GM18867 (cell line): Measurements from ENCODE around the gene CMSS1.
A peak's percentile ranks its signal among the peaks of the same experiment; 100 is the strongest.

Source experiments
- ATAC-seq: cut with Tn5 transposase; IDR thresholded peaks from one replicate; pipeline ENCODE4 v1.9.1; 2021; ENCODE audit warnings: mild to moderate bottlenecking, moderate library complexity; ENCODE audit not compliant: unreplicated experiment

CMSS1 gene

DNA sequence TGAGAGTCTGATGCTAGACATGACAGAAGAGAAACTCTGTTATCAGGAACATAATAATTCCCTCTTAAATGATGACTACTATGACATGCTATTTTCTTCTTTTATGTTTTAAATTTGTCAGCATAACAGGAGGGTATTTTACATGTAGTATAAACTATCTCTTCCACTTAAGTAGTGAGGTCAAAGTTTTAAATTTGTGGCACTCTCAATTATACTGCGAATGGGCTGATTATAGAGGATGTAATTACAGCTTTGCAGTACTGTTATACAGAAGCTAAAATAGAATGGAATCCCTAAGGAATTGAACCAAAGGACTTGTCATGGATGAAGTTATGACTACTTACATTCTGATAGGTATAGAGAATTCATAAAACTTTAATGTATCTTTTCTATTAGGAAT lies 34.3 kb downstream of the CMSS1 start:
- ATAC-seq, result no peak

DNA sequence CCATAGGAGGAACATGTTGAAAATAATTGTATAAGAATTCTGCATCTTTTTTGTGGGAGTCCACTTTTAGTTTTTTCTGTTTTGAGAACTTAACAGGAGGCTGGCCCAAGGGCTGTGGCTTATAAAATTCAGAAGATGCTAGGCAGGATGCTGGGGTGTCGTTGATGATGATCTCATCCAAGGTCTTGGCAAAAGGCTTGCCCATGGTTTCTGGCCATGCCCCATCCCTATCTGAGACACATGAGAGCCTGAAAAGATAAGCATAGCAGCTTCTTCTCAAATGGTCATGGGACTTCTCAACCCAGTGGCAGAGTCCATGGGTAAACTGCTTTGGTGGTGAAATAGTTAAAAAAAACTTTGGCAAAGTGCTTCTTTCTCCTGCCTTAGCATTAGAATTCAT lies 35.2 kb downstream of the CMSS1 start:
- no peak for ATAC-seq

DNA sequence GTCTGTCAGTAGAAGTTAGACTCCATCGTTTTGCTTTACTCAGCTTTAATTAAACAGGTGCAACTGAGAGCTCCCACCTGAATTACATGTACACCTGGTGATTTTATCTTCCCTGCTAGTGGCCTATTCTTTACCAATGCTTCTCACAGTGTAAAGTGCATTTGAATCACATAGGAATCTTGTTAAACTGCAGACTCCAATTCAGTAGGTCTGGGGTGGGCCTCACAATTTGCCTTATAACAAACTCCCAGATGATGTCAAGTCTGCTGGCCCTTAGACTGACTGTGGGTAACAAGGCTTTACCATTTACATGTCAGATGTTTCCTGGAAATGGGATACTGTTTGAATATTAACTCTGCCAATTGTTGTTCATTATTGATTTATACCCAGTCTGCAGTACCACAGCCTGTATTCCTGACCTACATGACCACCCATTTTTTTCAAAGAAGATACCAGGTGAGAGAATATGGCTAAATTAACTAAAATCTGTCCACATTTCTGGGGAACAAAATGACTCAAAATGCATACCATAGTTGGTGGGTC lies 37.2 kb downstream of the CMSS1 start:
- ATAC-seq, result no peak

DNA sequence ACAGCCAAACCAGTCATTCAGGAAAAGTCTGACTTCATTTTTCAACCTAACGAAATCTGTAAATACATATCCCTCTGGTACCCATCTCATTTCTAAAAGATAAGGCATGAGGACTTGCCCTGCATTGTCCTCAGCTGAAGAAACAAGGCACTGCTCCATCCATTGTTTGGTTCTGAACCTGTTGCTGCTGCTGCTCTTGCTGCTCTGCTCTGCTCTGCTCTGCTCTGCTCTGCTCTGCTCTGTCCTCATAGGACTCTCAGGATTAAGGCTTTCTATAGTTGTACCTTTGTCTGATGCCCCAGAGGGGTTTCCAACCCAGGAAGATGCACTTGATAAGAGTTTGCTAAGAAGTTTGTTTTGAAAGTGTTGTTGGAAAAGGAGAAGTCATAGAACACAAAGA lies 38.2 kb downstream of the CMSS1 start:
- ATAC-seq, result no peak

DNA sequence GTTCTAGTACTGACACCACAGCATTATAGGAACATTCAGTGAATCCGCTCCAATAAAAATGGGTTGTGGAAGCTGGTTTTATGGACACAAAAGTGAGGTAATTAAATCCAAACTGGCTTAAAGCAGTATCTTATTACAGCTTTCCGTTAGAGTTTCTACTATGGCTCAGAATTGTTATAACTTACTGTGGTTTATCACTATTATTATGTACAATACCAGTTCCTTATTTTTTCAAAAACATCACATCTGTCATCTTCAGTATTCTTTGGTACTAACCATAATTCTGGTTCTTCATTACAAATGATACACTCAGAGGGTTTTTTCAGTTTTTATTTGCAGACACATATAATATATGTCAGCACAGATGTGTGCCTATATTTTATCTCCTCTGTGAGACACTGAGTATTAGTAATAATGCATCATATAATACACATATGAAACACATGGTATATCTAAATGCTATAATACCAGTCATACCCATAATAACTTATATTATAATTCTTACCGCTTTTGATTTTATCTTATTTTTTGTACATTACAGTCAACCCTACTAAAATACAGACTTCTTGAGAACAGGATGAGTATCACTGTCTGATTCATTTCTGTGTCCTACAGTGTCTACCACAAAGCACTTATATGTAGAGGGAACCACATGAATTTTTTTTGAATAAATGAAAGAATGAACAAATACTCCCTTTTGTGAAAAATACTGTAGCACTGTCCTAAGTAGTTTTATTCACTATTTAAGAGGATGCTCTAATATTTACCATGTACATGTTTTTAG lies 39.0 kb downstream of the CMSS1 start:
- no peak for ATAC-seq

DNA sequence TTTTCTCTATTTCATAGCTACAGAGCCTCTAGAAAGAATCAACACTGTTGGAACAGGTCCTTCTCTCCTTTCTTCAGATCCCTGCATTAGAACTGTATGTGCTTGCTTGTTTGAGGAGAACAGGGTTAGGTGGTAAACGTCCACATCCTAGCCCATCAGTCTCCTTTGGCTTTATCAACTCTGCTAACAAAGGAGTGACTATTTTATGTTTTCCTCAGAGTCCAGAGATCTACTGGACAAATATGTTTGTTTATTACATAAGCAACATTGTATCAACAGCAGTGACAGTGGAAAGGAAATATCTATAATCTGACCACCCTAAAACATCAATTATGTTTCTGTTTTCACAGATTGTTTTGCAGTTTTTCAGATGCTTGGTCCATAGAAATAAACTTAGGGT lies 39.6 kb downstream of the CMSS1 start:
- ATAC-seq, result no peak

DNA sequence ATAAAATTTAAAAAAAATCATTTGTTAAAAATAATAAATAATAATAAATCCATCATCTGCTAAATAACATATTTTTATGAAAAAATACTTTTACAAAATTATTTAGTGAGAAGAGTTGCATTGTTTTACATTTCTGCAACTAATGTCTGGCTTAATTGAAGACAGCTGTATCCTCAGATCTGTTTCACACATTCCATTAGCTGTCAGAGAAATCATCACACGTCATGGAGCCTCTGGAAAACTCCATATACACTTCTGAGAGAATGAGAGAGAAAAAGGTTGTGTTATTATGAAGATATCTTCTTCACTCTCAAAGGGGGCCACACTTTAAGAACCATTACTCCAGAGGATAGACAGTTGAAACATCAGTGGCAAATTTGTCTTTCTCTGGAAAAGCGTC lies 40.8 kb downstream of the CMSS1 start:
- no peak for ATAC-seq

DNA sequence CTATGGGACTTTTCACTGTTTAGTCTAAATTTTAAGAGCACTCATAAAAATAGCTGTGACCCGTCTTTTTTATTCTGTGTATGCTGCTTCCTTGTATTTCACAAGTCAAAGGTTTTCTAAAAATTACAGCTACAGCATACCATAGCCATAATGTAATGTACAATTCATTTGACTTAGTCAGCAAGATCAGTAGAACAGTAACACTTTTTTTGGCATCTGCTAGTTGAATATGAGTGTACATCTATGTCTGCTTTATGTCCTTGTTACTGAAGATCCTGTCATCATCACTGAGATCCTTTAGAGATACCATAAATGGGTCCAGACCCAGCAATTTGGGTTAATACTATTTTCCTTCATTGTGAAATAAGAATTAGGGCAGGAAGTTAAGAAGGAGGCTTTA lies 42.2 kb downstream of the CMSS1 start:
- no peak for ATAC-seq

DNA sequence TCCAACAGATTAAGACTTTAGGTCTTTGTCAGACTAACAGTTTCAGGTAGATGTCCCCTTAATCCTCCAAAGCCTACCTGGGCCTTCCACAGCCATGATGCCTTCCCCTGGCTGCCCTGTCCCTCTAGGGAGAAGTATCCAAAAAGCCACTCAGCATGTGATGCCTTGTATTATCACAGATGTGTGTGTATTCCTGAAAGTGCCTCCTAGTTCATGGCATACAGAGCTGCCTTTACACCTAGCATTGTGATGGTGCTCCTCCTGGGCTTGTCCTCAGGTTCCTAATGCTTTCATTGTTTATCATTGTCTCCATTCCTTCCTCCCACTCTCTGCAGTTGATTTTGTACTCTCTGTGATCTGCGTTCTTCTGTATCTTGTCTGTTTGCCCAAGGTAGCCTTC lies 43.6 kb downstream of the CMSS1 start:
- ATAC-seq, result no peak

DNA sequence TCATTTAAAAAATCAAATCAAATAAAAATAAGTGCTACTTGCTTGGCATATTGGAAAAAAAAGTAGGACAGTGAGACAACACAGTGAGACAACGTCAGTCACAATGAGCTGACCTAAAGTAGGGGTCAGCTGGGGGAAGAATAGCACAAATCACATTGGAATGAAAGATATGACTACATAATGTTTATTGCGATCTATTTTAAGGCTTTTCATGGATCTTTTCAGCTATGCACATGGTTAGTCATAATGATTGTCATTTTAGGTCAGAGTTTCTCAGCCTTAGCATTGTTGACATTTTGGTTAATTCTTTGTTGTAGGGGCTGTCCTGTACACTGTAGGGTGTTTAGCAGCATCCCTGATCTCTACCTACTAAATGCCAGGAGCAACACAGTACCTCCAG lies 44.5 kb downstream of the CMSS1 start:
- ATAC-seq, result no peak

DNA sequence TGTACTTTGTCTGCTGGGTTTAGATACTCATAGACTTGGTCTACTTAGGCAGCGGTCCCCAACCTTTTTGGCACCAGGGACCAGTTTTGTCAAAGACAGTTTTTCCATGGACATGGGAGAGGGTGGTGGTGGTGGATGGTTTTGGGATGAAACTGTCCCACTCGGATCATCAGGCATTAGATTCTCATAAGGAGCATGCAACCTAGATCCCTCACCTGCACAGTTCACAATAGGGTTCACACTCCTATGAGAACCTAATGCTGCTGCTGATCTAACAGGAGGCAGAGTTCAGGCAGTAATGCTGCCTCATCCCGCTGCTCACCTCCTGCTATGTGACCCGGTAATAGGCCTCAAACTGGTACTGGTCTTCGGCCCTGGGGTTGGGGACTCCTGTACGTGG lies 45.3 kb downstream of the CMSS1 start:
- ATAC-seq, result no peak

DNA sequence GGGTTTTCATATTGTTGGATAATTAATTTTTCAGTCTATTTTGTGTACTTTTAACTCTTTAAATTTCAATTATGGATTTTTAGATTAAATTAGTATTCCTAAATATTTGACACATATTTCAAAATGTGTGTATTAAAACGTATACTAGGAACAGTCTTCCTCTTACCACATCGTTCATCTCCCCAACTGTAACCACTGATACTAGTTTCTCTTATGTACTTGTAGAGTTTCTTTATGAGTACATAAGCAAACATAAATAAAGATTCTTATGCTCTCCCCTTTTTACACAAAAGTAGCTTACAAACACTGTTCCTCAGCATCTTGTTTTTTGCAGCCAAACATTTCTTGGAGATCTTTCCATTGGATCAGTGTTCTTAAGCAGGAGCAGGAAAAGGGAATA lies 45.9 kb downstream of the CMSS1 start:
- peak; percentile 57 for ATAC-seq

DNA sequence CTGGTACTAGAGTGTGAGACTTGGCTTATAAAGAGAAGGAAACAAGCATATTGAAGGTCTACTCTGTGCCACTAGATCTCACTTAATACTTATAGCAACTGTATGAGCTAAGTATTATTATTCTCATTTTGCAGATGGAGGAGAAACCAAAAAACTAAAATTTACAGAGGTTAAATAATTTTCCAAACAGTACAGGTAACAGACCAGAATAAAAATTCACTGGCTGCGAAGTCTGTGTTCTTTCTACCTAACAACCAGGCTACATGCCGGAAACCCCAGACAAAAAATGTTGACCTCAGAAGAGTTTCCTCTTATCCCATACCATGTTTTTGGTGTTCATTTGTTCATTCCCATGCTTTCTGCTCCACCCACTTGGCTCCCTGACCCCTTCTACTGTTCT lies 46.6 kb downstream of the CMSS1 start:
- no peak for ATAC-seq

DNA sequence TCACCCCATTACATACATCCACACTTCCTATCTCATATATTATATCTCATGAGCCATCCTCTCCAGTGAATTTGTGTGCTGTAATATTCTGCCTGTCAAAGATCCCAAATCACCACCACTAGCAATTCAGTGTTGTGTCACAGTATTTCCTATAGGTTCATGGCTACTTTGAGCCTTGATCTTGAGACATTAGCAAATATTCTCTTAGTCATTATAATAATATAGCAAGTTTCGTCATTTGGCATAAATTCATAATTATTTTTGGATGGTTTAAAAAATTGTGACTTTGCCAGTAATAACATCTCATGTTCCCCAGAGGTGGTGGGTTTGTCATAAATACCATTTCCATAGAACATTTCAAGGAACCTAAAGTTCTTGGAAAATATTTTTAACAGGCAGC lies 47.7 kb downstream of the CMSS1 start:
- ATAC-seq, result no peak

DNA sequence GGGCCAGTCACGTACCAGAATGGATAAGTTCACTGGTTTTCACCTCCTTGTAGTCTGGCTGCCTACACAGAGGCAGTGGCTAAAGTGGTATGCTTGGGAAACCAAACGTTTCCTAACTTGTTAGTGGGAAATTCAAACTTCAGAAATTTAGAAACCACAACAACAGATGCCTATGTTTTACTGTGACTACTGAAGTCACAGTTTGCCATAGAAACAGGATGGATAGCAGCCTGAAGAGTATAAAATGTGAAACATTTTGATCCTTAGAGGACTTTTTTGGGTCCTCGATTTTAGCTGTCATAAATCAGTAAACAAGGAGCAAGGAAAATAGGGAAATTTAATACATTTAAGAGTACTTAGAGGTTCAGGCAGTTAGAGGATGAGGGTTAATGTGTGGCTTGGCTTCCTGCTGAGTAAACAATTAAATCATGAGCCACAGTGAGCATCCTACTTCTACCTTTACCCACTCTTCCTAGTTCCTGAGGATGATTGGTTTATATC lies 48.6 kb downstream of the CMSS1 start:
- ATAC-seq, result no peak

DNA sequence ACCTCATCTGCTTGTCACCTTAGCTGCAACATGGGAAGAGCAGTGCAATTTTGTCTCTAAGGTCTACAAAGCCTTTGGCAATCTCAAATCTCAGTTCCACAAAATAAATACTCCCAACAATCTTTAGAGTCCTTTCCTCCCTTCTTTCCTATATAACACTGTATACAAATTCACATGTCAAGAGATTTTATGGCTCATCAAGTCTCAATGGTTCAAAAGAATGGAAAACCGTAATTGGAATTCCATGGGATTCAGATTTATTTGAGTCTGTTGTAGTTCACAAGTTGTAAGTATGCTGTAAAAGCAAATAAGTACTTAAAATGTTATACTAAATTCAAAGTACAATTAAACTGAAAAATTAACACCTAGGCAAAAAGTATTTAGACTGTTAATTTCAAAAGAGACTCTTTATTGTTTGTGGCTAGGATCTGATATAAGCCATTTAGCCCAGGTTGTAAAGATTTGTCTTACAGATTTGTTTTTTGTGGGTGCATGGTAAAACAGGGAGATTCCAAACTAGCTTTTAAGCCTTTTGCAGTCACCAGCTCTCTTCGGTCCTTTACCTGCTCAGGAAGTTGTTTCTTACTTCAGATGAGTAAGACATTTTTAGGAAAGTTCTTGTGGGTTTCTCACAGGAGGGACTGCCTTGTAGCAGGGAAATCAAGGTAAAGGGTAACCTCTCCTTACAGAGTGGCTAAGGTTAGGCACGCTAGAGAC lies 50.1 kb downstream of the CMSS1 start:
- no peak for ATAC-seq

DNA sequence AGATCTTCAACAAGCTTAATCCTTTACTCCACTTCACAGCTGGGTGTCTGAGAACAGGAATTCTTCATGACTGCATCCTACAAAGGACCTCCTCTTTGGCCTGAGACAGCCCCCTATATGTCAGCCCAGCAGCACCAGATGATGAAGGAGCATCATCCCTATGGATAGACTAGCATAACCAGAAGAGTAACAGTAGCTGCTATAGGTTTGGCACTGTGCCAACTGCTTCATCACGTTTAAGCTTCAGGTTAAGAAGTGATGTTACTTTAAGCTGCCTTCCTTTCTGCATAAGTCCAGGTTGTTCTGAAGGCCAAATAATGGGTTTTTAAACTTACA lies 50.6 kb downstream of the CMSS1 start:
- no peak for ATAC-seq

DNA sequence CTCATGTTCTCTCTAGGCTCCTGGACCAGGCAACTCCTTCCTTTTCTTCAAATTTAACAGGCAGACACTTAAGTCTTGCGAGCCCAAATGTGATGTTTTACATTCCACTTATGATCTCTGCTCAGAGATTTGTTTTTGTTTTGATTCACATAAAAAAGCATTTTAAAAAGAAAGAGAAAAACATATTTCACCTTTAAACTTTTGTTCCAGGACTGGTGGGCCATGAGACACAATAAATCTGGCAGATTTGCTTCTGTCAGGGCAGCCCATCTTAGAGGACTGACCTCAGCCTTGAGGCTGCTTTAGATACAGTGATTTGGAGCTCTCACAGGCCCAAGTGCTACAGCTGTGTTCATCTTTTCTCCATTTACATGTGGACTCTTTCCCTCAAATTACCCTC lies 52.0 kb downstream of the CMSS1 start:
- ATAC-seq, result no peak

DNA sequence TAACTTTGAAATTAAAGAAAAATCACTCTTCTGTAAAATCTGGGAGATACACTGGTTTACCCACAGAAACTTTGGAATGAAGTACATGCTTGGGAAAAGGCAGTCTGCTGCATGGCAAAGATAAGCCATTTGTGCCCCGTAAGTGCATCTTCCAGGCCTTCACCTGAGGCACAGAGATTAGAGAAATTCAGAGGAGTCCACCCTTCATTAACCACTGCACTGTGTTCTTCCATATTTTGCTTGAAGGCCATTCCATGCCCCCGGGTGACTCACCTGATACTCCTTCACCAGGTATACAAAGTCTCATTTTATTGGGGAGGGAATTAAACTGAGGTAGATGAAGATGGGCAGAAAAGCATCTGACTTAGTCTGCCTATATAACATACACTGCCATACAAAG lies 53.0 kb downstream of the CMSS1 start:
- ATAC-seq, result no peak

DNA sequence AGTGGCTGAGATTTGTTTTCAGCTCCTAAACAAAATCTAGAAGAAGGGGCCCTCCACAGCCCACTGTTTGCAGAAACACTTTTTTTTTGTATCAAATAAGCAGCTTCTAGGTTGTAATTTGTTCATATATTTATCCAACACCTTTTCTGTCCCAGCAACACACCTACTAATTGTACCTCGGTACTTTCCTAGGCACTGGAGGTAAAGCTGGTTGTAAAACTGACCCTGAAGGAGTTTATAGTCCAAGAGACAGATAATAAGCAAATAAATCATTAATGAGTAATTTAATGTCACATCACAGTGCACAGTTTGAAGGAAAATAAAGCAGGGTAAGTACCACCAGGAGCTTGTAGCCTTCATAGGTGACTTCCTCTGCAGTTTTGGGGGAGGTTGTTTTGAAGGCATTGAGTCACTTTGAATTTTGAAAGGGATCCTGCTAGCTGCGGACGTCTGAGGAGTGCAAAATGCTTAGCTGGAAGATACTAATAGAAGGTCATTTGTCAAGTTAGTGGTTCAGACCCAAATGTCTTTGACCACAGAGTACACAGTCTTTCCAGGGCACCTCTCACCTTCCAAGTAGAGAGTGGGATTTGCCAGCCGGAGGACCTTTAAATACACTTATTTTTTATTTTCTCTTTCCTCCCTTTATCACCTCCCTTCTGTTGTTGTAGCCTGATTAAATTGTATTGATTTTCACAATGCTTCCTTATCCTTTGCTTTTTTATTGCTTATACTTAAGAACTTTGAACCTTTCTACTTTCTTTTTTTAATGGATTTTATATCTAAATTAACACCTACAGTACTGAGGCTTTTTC lies 53.8 kb downstream of the CMSS1 start:
- ATAC-seq, result no peak

DNA sequence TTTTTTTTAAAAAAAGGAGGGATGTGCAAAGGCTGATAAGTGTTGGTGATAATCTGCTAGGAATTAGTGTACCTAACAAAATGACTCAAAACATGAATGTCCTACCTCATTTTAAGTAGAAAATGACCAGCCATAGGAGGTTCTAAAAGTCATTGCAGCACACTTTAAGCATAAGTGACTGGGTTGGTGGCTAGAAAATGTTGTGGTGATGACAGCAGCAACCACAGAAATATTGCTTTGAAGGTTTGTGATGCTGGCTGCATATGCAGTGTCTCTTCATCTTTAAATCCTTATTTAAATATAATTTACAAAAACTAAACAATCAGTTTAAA lies 55.2 kb downstream of the CMSS1 start:
- peak; percentile 60 for ATAC-seq
